ENCODE data around the gene EPOP.
A peak's percentile ranks its signal among the peaks of the same experiment; 100 is the strongest.

DNA sequence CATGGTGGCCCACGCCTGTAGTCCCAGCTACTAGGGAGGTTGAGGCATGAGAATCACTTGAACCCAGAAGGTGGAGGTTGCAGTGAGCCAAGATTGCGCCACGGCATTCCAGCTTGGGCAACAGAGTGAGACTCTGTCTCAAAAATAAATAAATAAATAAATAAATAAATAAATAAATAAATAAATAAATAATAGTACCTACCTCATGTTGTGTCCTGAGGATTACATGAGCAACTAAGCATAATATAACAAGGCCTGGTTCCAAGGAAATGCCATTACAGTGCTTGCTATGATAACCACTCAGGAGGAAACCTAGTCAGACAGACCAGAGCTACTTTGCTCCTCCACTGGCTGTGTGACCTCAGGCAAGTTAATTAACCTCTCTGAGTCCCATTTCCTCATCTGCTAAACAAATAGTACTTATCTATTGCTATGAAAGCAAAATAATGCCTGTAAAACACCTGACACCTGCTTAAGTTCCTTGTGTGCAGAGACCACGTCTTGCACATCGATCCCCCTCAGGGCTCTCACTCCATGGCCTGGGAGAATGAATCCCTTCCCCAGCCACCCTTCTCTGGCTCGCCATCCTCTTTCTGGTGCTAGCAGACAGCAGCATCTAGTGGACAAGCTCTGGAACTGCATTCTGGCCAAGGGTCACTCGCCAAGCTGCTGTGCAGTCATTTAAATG, 7.5 kb downstream of the EPOP start:
- no peak; the same call in 1 of the 2 replicates for TF ChIP-seq KAT7 (CRISPR knock-in tag; IDR thresholded peaks at IDR 0.05; ENCODE audit: borderline replicate concordance)
- TF ChIP-seq ZNF354B (CRISPR knock-in tag; IDR thresholded peaks at IDR 0.05): no peak
- no peak for TF ChIP-seq SIN3A (IDR thresholded peaks at IDR 0.05; ENCODE audit: borderline replicate concordance, low read depth, low read length)
- no peak for TF ChIP-seq MAFG (CRISPR knock-in tag; IDR thresholded peaks at IDR 0.05)
- TF ChIP-seq MZF1 (CRISPR knock-in tag; IDR thresholded peaks at IDR 0.05; ENCODE audit: borderline replicate concordance): no peak
- TF ChIP-seq, protein P1, sequence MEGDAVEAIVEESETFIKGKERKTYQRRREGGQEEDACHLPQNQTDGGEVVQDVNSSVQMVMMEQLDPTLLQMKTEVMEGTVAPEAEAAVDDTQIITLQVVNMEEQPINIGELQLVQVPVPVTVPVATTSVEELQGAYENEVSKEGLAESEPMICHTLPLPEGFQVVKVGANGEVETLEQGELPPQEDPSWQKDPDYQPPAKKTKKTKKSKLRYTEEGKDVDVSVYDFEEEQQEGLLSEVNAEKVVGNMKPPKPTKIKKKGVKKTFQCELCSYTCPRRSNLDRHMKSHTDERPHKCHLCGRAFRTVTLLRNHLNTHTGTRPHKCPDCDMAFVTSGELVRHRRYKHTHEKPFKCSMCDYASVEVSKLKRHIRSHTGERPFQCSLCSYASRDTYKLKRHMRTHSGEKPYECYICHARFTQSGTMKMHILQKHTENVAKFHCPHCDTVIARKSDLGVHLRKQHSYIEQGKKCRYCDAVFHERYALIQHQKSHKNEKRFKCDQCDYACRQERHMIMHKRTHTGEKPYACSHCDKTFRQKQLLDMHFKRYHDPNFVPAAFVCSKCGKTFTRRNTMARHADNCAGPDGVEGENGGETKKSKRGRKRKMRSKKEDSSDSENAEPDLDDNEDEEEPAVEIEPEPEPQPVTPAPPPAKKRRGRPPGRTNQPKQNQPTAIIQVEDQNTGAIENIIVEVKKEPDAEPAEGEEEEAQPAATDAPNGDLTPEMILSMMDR (CRISPR knock-in tag; IDR thresholded peaks at IDR 0.05): peak; percentile 99
- no peak for TF ChIP-seq POLR2AphosphoS5 (IDR thresholded peaks at IDR 0.05; ENCODE audit: low read depth, low read length)
- TF ChIP-seq, protein P2, sequence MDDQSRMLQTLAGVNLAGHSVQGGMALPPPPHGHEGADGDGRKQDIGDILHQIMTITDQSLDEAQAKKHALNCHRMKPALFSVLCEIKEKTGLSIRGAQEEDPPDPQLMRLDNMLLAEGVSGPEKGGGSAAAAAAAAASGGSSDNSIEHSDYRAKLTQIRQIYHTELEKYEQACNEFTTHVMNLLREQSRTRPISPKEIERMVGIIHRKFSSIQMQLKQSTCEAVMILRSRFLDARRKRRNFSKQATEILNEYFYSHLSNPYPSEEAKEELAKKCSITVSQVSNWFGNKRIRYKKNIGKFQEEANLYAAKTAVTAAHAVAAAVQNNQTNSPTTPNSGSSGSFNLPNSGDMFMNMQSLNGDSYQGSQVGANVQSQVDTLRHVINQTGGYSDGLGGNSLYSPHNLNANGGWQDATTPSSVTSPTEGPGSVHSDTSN (CRISPR knock-in tag; IDR thresholded peaks at IDR 0.05; ENCODE audit: borderline replicate concordance): no peak
- peak; percentile 70; the same call in 2 of the 3 replicates for TF ChIP-seq MXI1 (IDR thresholded peaks at IDR 0.05; ENCODE audit: borderline replicate concordance, low read depth, low read length)
- 0 out of 2 replicates have a peak, but pooled peaks have one; percentile 33 for TF ChIP-seq HCFC1 (IDR thresholded peaks at IDR 0.05; ENCODE audit: low read depth, low read length)
